Cardiac fibroblast (primary cell): Measurements from ENCODE around the gene NOSIP.

Experiments
- DNase-seq, 2 donors: peaks; one replicate each; pipeline versions ENCODE4 v3.0.0 to v3.0.0-alpha.2; 2010; ENCODE audit warnings: low read depth in 2 of 2
- H3K4me3 ChIP-seq, 2 donors: replicated peaks in 1 of 2; 1 replicate in 1 of 2; 2 replicates in 1 of 2; pipeline ENCODE4 v1.5.1; 2011; ENCODE audit warnings: low read depth in 2 of 2, low read length in 2 of 2, mild to moderate bottlenecking in 2 of 2, moderate library complexity in 1 of 2
- TF ChIP-seq, protein P1 (sequence below): IDR thresholded peaks from one replicate; pipeline ENCODE4 v1.5.1; 2011; ENCODE audit warnings: low read depth, mild to moderate bottlenecking, low read length, inconsistent platforms

Gene NOSIP

DNA sequence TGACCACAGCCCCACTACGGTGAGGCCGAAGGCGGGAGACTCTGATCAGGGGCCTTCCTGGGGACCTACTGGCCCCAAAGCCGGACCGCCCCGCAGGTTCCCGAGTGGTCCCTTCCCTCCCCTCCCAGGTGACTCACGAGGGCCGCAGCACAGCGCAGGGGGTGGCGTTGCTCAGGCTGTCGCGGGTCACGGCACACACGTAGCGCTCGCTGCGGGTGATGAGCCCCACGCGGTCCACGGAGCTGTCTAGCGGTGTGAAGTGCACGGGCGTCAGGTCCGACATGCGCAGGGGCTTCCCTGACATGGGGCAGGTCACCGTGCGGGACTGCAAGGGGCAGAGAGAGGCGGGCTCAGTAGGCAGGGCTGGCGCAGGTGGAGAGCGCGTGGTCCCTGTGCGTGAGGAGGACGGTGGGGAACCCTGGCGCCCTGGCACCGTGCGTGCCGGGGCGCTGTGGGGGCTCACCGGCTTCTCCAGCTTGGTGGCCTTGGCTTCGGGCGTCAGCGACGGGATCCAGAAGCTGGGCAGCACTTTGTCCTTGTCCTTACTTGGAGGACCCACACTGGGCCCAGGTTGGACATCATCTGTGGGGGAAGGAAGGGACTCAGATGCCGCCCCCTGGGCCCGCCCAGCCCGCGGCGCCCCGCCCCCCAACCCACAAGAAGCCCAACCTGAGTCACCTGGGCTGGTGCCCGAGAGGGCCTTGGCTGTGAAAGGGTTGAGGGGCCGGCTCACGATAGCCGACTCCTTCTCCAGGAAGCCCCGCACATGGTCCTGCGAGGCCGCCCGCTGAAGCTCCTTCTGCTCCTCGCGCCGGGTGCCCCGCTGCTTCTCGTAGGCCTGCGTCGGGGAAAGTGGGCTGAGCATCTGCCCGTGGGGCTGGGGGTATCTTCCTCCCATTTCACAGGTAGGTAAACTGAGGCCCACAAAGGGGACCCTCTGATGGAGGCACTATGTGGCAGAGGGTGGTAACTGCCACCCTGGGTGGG lies 23.7 kb downstream of the NOSIP start:
- no peak for DNase-seq
- H3K4me3 ChIP-seq = no peak overlapping the region
- TF ChIP-seq, protein P1, sequence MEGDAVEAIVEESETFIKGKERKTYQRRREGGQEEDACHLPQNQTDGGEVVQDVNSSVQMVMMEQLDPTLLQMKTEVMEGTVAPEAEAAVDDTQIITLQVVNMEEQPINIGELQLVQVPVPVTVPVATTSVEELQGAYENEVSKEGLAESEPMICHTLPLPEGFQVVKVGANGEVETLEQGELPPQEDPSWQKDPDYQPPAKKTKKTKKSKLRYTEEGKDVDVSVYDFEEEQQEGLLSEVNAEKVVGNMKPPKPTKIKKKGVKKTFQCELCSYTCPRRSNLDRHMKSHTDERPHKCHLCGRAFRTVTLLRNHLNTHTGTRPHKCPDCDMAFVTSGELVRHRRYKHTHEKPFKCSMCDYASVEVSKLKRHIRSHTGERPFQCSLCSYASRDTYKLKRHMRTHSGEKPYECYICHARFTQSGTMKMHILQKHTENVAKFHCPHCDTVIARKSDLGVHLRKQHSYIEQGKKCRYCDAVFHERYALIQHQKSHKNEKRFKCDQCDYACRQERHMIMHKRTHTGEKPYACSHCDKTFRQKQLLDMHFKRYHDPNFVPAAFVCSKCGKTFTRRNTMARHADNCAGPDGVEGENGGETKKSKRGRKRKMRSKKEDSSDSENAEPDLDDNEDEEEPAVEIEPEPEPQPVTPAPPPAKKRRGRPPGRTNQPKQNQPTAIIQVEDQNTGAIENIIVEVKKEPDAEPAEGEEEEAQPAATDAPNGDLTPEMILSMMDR = no peak

DNA sequence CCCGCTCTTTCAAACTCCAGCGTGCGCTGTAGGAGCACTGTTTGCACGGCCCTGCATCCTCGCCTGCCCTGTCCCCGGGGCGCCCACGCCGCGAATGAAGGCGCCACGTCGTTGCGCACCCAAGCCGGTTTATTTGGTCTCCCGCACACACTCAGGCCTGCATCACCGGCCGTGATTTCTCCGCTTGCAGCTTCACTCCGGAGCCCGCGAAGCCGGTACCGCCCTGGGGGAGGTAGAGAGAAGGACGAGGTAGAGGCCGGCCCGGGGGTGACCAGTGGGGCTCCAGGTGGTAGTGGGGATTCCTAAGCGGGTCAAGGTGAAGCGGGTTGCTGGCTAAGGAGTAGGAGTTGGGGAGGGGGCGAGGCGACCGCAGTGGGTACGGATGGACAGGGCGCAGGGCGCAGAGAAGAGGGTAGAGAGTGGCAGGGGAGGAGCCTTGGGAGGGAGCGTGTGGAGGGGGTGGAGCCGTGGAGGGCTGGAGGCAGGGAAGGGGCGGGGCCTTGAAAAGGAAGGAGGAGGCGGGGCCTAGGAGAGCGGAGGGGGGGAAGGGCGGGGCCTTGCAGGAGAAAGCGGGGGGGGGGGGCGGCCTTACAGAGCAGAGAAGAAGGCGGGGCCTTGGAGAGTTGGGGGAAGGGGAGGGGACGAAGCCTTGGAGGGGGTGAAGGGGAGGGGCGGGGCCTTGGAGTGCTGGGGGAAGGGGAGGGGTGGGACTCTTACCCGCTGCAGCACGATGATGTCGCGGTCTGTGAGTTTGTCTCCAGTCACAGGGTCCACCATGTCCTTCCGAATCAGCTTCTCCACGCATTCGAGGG lies 24.6 kb downstream of the NOSIP start:
- H3K4me3 ChIP-seq = no peak overlapping the region
- TF ChIP-seq, protein P1 = no peak
- DNase-seq = peak; percentile 43 to 56

DNA sequence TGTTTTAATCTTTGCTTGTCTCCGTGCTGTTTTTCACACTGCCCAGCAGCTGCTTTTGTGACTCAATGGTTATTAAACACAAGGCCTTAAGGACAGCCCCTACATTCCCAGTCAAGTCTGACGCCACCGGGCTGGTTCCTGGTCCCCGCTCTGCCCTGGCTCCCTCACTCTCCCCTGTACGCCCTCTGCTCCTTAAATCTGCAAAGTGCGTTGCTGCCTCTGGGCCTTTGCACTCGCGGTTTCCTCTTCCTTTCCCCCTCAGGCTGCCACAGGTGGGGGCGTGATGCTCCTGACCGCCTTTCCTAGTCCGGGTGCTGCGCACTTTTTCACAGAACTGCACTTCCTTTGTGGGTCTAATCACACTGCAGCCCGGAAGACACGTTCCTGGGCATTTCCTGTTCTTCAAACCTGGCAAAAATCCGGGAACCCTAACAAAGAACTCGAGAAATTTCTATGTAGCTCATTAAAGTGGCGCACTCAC lies 25.6 kb downstream of the NOSIP start:
- no peak overlapping the region for H3K4me3 ChIP-seq
- DNase-seq = no peak
- TF ChIP-seq, protein P1 = no peak

DNA sequence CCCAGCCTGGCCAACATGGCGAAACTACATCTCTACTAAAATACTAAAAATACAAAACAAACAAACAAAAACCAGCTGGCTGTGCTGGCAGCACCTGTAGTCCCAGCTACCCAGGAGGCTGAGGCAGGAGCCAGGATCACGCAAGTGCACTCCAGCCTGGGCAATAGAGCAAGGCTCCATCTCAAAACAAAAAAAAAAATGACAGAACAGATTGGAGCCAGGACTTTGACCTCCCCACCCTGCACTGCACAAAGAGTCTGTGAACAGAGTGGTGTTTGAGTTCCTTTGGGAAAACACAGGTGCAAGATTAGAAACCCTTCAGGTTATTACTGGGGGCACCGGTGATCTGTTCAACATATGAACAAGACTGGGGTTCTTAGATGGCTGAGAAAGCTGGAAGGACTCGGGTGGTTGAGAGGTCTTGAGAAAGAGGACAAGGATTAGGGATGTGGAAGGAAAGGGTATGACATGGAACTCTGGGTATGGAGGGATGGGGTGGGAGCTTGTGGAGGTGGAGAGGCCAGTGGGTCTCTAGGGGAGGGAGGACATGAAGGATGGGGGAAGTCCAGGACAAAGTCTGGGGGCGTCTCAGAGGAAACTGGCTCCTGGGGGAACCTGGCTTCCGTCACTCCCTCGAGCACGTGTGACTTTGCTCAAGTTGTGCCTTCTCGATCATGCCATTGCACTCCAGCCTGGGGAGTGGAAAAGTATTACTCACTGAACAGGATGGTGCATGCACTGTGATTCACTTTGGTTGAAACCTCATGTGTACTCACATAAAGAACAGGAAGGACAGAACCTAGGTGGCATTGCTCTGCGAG lies 26.7 kb downstream of the NOSIP start:
- DNase-seq = peak; percentile 30 to 90
- no peak overlapping the region for H3K4me3 ChIP-seq

DNA sequence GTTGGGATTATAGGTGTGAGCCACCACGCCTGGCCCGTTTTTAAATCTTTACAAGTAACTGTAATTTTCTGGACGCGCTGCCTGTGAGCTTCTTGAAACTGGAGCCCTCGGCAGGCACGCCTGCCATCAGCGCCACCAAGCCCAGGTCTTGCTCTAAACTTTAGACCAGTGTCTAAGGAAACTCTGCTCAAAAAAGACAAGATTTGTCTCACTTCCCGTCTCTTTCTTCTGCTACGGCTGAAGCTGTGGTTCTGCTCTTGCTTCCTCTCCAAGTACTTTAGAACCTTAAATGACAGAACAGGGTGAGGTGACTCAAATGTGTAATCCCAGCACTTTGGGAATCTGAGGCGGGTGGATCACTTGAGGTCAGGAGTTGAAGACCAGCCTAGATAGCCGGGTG lies 27.6 kb downstream of the NOSIP start:
- no peak for DNase-seq
- no peak overlapping the region for H3K4me3 ChIP-seq
- TF ChIP-seq, protein P1 = no peak

More for the DNA sequence above, 26.7 kb downstream of the NOSIP start:
- TF ChIP-seq, protein P1 = no peak

DNA sequence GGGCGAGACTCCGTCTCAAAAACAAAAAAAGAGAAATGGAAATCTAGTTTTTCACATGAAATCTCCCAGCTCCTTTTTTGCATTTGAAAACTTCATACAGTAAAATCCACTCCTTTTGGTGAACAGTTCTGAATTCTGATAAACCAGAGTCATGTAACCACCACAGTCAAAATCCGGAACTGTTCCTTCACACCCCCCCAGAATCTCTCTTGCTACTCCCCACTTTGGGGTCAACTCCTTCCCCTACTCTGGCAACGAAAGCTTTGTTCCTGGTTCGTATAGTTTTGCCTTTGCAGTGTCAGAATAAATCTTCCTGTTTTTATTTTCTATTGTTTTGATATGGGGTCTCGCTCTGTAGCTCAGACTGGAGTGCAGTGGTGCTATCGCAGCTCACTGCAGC lies 28.8 kb downstream of the NOSIP start:
- DNase-seq = no peak
- no peak overlapping the region for H3K4me3 ChIP-seq
- TF ChIP-seq, protein P1 = no peak
